HG03432 (cell line): ENCODE data around the gene ZBTB20.

Experiments
- ATAC-seq: cut with Tn5 transposase; IDR thresholded peaks from one replicate; pipeline ENCODE4 v1.9.1; 2021; ENCODE audit warnings: mild to moderate bottlenecking, moderate library complexity; ENCODE audit not compliant: unreplicated experiment

ZBTB20 gene

DNA sequence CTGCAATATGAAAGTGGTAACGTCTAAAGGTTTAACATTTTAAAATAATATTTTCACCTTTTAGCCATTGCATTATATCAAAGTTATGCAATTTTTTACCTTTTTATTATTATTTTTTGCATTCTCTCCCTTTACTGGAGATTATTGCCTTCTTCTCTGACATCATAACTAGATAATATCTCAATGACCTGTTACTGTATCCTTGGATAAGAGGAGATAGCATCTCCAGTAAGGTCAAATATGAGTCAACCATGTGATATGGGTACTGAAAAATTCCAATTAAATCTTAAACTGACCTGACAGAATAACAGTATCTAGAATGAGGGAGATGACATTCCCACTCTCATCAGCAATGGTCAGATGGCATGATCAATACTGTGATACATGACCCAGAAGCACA, 108.3 kb downstream of the ZBTB20 start:
- no peak for ATAC-seq

DNA sequence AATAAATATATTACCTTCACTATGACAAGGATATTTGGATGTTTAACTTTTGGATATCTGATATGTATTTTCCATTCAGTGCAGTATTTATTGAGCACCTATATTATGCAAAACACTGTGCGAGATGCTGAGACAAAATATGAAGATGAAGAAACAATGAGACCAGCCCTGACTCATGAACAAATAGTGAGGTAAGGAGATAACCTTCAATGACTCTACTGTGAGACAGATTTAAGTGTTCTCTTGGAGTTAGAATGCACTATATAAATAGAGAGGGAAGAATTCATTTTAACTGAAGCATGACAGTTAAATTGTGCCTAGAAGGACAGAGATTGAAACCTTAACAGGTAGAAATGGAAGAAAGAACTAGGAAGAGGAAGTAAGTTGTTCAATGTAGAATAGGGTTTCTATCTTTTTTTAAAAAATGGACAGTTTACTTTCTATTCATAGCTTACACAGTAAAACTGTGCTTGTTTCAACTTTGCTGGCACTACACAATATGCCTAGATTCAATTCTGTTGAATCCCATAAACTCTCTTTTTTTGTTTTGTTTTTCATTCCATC, 124.2 kb downstream of the ZBTB20 start:
- no peak for ATAC-seq

DNA sequence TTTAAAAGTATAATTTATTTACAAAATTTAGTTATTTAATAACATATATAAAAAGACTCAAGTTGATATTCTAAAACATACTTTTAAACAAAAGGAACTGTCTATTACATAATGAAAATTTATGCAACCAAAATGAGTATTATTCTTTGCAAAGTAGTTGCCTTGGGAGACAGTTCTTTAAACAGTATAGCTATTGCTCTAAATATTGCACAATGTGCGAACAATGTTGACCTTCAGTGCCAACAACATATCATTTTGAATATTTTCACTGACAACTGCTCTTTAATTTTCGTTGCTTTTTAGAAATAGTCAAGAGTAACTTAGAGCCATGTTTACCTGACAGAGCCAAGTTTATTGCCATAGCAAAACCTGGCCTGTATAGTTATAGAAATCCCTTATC, 124.9 kb downstream of the ZBTB20 start:
- ATAC-seq, result no peak

DNA sequence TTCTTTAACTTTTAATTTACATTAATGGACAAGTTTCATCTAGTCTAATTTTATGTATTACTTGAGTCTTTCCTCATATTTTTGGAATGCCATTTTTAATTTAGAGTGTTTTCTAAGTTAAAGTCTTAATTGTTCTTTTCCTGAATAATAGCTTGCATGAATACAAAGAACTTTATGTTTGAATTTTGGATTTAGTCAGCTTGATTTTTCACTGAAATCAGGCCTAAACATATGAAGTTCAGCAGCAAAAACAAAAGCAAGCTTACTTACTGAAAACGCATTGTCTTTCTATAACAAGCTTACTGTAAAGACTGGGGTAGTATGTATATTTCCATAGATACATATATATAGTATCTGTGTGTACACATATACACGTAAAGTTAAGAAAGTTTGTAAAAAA, 126.0 kb downstream of the ZBTB20 start:
- no peak for ATAC-seq

- no peak for ATAC-seq
Observed at GRCh38 chr3:115019900-115020299, 127.2 kb downstream of the ZBTB20 start.

GRCh38 chr3:115018694-115019093, 128.4 kb downstream of the ZBTB20 start:
- no peak for ATAC-seq

GRCh38 chr3:115007966-115008365, 139.1 kb downstream of the ZBTB20 start:
- ATAC-seq, result no peak

DNA sequence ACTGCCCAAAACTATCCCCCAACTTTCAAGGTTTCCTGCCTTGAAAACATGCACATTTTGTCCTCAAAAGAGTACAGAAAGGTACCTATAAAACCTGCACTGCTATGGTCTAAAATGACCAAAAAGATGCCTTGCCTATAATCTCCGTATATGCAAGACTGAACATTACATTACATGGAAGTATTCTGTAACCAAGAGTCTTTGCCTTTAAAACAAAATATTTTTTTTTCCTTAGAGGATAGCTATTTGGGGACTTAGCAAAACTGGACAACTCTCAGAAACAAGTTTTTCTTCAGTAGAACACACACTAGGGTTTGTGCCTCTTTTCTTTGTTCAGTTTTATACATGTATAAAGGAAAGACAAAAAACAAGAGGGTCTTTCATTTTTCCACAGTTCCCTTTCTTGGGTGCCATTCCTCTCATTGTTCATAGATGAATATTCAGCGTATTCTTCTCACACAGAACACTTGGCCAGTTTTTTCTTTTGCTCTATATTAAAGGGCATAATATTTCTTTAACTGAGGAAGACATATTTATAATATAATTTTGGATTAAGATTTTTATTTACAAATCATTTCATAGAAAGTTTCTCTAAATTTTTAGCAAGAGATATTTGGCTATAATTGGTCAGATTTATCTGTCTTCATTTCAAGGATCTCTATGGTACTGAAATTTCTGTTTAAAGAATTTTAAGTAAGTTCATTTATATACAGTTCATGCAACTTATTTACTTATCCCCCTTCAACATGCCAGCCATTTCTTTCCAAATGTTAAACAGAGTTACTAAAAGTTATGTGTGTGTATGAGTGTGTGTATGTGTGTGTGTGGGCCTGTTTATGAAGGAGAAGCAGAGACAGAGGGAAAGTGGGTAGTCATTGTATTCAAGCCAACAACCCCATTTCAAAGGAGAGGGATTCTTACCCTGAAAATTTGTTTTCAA, 142.6 kb downstream of the ZBTB20 start:
- ATAC-seq, result no peak

- no peak for ATAC-seq
Observed at GRCh38 chr3:114998971-114999579, 148.0 kb downstream of the ZBTB20 start.

DNA sequence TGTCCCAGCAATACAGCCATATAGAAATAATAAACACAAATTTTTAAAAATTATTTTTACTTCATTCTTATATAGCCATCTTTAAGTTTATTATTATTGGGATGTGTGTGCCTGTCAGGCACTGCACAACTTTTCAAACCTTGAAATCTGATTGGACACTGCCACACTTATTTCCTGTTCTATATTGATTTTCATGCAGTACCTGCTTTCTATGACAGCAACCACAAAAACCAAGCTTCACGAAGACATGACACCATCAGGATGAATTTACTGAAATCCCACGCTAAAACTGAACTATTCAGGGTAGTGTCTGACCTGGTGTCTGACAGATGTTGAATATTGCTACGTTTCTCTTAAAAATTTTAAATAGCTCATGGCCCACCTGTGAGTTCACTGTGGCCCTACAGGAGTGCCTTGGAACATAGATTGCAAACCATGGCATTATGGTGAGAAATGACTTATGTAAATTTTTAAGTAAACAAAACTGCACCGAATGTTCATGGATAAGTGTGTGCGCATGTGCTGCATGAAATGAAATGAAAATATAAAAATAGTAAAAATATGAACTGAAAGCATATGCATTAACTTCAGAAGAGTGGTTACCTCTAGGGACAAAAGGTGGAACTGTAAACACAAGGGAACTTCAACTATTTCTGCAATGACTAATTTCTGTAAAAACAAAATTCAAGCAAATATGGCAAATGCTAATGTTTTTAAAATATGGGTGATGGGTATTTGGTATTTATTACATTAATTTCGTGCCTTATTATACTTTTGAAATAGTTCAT, 152.3 kb downstream of the ZBTB20 start:
- ATAC-seq, result peak; percentile 57

- ATAC-seq, result no peak
Observed at GRCh38 chr3:114985776-114986175, 161.3 kb downstream of the ZBTB20 start.

DNA sequence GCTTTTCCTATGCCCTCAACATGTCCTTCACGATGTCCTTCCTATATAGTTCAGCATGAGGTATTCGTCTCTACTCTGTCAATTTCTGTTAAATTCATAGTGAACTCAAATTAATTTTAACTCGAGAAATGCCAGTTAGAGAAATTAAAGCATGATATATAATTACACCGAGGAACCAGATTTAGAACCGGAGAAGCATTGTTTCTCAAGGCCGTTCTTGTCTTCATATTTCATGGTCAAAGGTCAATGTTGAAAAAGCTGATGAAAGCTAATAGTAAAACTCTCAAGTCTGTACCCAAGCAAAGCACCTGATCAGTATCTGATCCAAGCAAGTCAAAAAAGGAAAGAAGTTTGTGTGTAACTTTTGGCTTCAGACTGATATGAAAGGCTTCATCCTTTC, 163.8 kb downstream of the ZBTB20 start:
- no peak for ATAC-seq

GRCh38 chr3:114974387-114974786, 172.7 kb downstream of the ZBTB20 start:
- peak; percentile 96 for ATAC-seq

DNA sequence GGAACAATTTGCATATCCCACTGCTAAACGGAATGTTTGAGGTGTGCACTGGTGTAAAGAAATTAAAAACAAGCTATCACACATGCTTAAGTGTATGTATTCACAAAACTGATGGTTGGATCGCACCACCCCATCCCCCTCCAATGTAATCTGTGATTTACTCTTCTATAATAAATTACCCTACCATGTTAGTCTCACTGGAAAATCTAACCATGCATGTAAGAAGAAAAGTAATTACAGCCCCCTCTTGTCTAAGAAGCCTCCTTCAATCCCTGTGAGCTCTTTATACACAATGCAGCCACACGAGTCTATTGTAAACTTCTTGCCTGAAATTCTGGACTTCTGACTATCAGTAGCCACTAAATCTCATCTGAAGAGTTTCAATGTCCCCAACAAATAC, 173.6 kb downstream of the ZBTB20 start:
- ATAC-seq, result no peak

DNA sequence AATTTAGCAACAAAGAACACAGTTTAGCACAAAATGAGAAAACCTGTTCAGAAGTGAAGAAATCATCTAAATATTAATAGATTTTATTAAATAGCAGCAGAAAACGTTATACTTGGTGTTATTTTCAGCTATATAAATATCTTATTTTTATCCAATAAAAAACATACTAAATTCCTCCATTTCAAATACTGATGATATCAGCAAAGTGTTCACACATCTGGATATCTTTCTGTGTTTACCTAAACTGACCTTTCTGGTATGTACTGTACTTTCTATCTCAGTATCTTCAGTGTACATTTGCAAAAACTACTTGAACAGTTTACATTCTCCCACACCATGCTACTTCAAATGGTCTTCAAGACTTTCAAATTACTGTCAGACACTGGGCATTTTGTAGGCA, 179.9 kb downstream of the ZBTB20 start:
- no peak for ATAC-seq

DNA sequence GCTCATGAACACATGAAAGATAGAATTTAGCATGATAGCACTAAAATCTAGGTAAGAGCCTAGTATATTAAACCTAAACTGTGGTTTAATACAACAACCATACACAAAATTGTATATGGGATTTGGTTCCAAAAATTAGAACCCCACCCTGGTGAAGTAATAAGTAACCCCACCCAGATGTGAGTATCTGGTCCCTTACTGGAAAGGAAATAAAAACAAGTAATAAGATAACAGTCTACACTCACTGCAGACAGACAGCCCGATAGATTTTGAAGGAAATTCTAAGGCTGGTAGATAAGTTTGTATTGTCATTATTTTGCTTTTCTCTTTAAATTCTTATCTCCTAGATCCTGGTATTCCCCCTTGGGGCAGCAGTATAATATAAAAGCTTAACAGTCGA, 184.9 kb downstream of the ZBTB20 start:
- no peak for ATAC-seq

DNA sequence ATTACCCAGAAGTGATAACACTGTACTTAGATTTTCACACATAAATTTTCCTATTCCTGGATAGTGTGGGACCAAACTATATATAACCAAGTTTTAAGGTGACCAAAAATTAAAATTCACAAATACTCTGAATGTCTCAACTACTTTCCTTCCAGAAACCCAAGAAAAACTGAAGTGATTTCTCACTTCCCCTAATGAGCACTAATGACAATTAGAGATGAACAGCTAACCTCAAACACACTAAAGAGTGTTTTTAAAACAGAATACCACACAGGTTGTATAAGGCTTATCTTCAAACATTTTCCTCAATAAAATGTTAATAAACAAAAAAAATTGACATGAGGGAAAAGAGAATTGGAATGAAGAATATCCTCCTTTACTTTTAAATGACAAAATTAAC, 188.2 kb downstream of the ZBTB20 start:
- no peak for ATAC-seq

- no peak for ATAC-seq
Observed at GRCh38 chr3:114953800-114954199, 193.3 kb downstream of the ZBTB20 start.

DNA sequence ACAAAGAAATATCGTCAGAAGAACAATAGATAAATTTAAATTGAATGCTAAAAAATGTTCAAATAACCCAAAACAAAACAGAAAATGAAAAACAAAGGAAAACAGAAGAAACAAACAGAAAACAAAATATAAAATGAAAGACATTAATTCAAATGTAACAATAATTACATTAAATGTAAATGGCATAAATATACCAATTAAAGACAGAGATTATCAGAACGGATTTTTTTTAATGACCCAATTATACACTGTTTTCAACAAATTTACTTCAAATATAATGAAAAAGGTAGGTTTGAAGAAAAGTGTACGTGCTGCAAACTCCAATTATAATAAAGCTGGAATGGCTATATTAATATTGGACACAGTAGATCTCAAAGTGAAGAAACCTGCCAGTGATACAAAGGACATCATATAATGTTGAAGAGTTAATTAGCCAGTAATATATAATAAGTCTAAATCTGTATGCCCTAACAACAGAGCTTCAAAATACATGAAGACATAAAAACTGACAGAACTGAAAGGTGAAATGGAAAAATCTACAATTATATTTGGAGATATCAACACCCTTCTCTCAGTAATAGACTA, 193.8 kb downstream of the ZBTB20 start:
- ATAC-seq, result no peak

DNA sequence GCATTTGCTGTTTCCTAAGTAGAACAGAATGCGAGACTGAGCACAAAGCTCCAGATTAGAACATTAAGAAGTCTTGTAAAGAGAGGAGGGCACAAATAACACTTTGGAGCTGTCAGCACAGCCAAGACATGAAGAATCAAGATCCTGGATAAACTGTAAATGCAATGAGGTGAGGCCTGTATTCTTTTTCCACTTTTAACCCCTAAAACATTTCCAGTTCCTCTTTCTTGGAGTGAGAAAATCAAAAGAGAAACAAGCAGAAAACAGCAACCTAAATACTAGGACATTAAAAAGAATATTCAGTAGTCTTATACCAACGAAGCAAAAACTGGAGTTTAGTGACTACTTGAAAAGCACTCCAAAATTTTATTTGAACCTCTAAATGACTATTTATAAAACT, 204.3 kb downstream of the ZBTB20 start:
- no peak for ATAC-seq
